ENCODE results near the gene MITF. TPM values are rescaled to one million over a fixed set of nuclear protein-coding genes. Genes with fewer than 3 reads are reported as not detected.

The MITF gene
- polyA plus RNA-seq, 1 donor from 2014 or later, result not detected

GRCh38 chr3:69878254-69878653 is 139.0 kb downstream of the MITF start:
- Histone ChIP-seq H3F3A (ENCODE audit: insufficient read depth, low read length, poor library complexity, severe bottlenecking) (no peaks in the 10 kb centered on the region), H3K79me2 (replicated peaks; ENCODE audit: insufficient read depth, low read length) (no peaks in the 10 kb centered on the region), H3K4me2 (ENCODE audit: low read length) (no peak overlapping the region), H3K36me3 (ENCODE audit: insufficient read depth, low read length) (no peaks in the 10 kb centered on the region), H4K20me1 (ENCODE audit: insufficient read depth) (no peaks in the 10 kb centered on the region), H3K9me2 (ENCODE audit: insufficient read depth, low read length) (no peaks in the 10 kb centered on the region), H3K4me3 (ENCODE audit: low read length) (no peak overlapping the region), H3K27me3 (ENCODE audit: insufficient read depth, low read depth, low read length) (no peaks in the 10 kb centered on the region), H3K9ac (ENCODE audit: low read length) (no peak overlapping the region), H2AFZ (ENCODE audit: low read depth, low read length) (no peak overlapping the region), H3K27ac (ENCODE audit: low read length) (no peak overlapping the region), H3K9me3 (ENCODE audit: low read length) (no peaks in the 10 kb centered on the region)
- no peak for TF ChIP-seq RAD21 (conservative IDR thresholded peaks at IDR 0.05)
- TF ChIP-seq EP300 (conservative IDR thresholded peaks at IDR 0.05; ENCODE audit: poor library complexity, severe bottlenecking), result no peak
- TF ChIP-seq POLR2AphosphoS5 (IDR thresholded peaks at IDR 0.05), result no peak
- TF ChIP-seq EZH2 (IDR thresholded peaks at IDR 0.05; ENCODE audit: borderline replicate concordance, insufficient read depth, low read length, poor library complexity, severe bottlenecking), result no peak
- no peak for TF ChIP-seq MXI1 (conservative IDR thresholded peaks at IDR 0.05; ENCODE audit: poor library complexity, severe bottlenecking)
- TF ChIP-seq REST (IDR thresholded peaks at IDR 0.05; ENCODE audit: borderline replicate concordance), result no peak
- no peak for TF ChIP-seq SMC3 (conservative IDR thresholded peaks at IDR 0.05; ENCODE audit: poor library complexity)
- no peak for TF ChIP-seq CTCF (IDR thresholded peaks at IDR 0.05; ENCODE audit: poor library complexity, severe bottlenecking)
- TF ChIP-seq TAF1 (IDR thresholded peaks at IDR 0.05; ENCODE audit: low read depth), result no peak

GRCh38 chr3:69879051-69879450 is 139.8 kb downstream of the MITF start:
- Histone ChIP-seq H3K36me3 (ENCODE audit: insufficient read depth, low read length) (no peaks in the 10 kb centered on the region), H3K4me2 (ENCODE audit: low read length) (no peak overlapping the region), H3K9me3 (ENCODE audit: low read length) (no peaks in the 10 kb centered on the region), H3K4me3 (ENCODE audit: low read length) (no peak overlapping the region), H3F3A (ENCODE audit: insufficient read depth, low read length, poor library complexity, severe bottlenecking) (no peaks in the 10 kb centered on the region), H3K27ac (ENCODE audit: low read length) (no peak overlapping the region), H3K27me3 (ENCODE audit: insufficient read depth, low read depth, low read length) (no peaks in the 10 kb centered on the region), H3K9ac (ENCODE audit: low read length) (no peak overlapping the region), H2AFZ (ENCODE audit: low read depth, low read length) (no peak overlapping the region), H3K79me2 (replicated peaks; ENCODE audit: insufficient read depth, low read length) (no peaks in the 10 kb centered on the region), H3K9me2 (ENCODE audit: insufficient read depth, low read length) (no peaks in the 10 kb centered on the region), H4K20me1 (ENCODE audit: insufficient read depth) (no peaks in the 10 kb centered on the region)
- TF ChIP-seq SMC3 (conservative IDR thresholded peaks at IDR 0.05; ENCODE audit: poor library complexity), result no peak
- TF ChIP-seq CTCF (IDR thresholded peaks at IDR 0.05; ENCODE audit: poor library complexity, severe bottlenecking), result no peak
- no peak for TF ChIP-seq POLR2AphosphoS5 (IDR thresholded peaks at IDR 0.05)
- TF ChIP-seq REST (IDR thresholded peaks at IDR 0.05; ENCODE audit: borderline replicate concordance), result no peak
- no peak for TF ChIP-seq MXI1 (conservative IDR thresholded peaks at IDR 0.05; ENCODE audit: poor library complexity, severe bottlenecking)
- no peak for TF ChIP-seq TAF1 (IDR thresholded peaks at IDR 0.05; ENCODE audit: low read depth)
- no peak for TF ChIP-seq RAD21 (conservative IDR thresholded peaks at IDR 0.05)
- no peak for TF ChIP-seq EP300 (conservative IDR thresholded peaks at IDR 0.05; ENCODE audit: poor library complexity, severe bottlenecking)
- no peak for TF ChIP-seq EZH2 (IDR thresholded peaks at IDR 0.05; ENCODE audit: borderline replicate concordance, insufficient read depth, low read length, poor library complexity, severe bottlenecking)
